Esophagus mucosa (tissue), 1 donor: Measurements from ENCODE around the gene FNDC10. TPM values are rescaled to one million over a fixed set of nuclear protein-coding genes. Genes with fewer than 3 reads are reported as not detected.

Source experiments
- total RNA-seq: library from RNA; stranded (reverse); gene quantifications from one replicate; pipeline ENCODE4 v1.2.4, GENCODE V29; 2023
- donor health status: DM: yes; HTN: yes; CAD: no.

Gene FNDC10
- total RNA-seq, 1 donor from 2014 or later, result 5.7 TPM

Other genes with a start within 250 kb of the FNDC10 start
- 2.0 TPM for gene MXRA8, start 241.6 kb downstream of the FNDC10 start, total RNA-seq
- 117 TPM for gene AURKAIP1, start 224.9 kb downstream of the FNDC10 start, total RNA-seq
- gene CCNL2, start 200.8 kb downstream of the FNDC10 start, total RNA-seq, result 58.3 TPM
- 89.2 TPM for gene MRPL20, start 192.8 kb downstream of the FNDC10 start, total RNA-seq
- 11.9 TPM for gene ANKRD65, start 178.9 kb downstream of the FNDC10 start, total RNA-seq
- 29.4 TPM for gene VWA1, start 164.4 kb downstream of the FNDC10 start, total RNA-seq
- gene ATAD3C, start 150.4 kb downstream of the FNDC10 start, total RNA-seq, result 2.1 TPM
- 13.7 TPM for gene ATAD3B, start 128.4 kb downstream of the FNDC10 start, total RNA-seq
- gene ATAD3A, start 88.0 kb downstream of the FNDC10 start, total RNA-seq, result 23.2 TPM
- gene TMEM240, start 59.5 kb downstream of the FNDC10 start, total RNA-seq, result not detected
- gene SSU72, start 25.3 kb downstream of the FNDC10 start, total RNA-seq, result 106 TPM
- gene MIB2, start 15.4 kb upstream of the FNDC10 start, total RNA-seq, result 87.5 TPM
- 0.92 TPM for gene MMP23B, start 32.0 kb upstream of the FNDC10 start, total RNA-seq
- gene CDK11B, start 58.9 kb upstream of the FNDC10 start, total RNA-seq, result 10.9 TPM
- gene SLC35E2B, start 92.7 kb upstream of the FNDC10 start, total RNA-seq, result 17.4 TPM
- gene CDK11A, start 124.2 kb upstream of the FNDC10 start, total RNA-seq, result 15.7 TPM
- gene NADK, start 178.3 kb upstream of the FNDC10 start, total RNA-seq, result 31.8 TPM